GM18508 (cell line): Measurements from ENCODE around the gene ACSM3.

Experiments
- ATAC-seq: cut with Tn5 transposase; IDR thresholded peaks from one replicate; pipeline ENCODE4 v1.9.1; 2021; ENCODE audit warnings: moderate number of reproducible peaks; ENCODE audit not compliant: insufficient read depth, unreplicated experiment

The ACSM3 gene

DNA sequence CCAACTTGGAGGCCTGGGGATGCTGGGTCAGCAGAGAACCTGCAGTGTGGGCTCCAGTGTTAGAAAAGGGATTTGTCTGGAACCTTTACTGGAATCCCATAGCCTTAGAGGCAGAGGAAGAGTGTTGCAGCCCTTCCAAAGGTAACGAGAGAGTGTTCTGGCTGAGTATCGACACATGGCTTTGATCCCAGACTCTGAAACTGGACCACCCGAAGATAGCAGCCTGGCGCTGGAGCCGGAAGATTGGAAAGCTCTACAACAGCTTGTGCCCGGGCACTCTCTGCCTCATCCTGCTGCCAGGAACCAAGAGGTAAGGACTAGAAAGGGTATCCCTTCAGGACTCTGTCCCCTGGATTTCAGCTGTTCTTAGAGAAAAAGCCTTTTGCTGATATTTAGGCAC lies 82.2 kb downstream of the ACSM3 start:
- no peak for ATAC-seq

GRCh38 chr16:20846551-20846950 lies 82.7 kb downstream of the ACSM3 start:
- no peak for ATAC-seq
